ENCODE results near the gene WT1.
A peak's percentile ranks its signal among the peaks of the same experiment; 100 is the strongest.
"Not testable (repeated sequence)": the region's sequence is repeated elsewhere in the genome, so short reads cannot be mapped to it uniquely, and the experiment has no call there.

WT1 gene

DNA sequence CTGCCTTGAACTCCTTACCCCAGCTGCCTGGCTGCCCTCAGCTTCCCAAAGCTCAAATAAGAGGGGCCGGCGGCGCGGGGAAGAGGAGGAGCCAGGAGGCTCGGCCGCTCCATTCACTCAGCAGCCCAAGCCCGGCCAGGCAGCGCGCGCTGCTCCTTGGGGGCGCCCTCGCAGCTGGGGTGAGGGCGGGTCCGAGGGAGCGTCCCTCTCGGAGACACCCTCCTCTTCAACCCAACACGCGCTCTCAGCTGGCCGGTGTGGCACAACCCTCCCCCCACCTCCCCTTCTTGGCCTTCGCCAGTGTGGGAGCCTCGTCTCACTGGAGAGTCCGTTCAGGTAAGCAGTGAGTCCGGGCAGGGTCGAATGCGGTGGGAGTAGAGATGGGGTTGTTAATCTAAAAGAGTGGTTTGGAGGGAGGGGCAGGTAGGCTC lies at the start of gene WT1:
TSS of gene WT1 (minus strand) at position 29 of the 431 bp plus-strand sequence.
- peak; percentile 43 for DNase-seq

GRCh38 chr11:32479291-32479690 lies 44.0 kb upstream of the WT1 start:
- no peak for DNase-seq

- peak; percentile 87 for DNase-seq
These were observed 43.0 kb upstream of the WT1 start for GRCh38 chr11:32478277-32478731.

GRCh38 chr11:32473282-32473909 lies 38.1 kb upstream of the WT1 start:
- DNase-seq: no peak

- DNase-seq: no peak
These were observed 36.9 kb upstream of the WT1 start for GRCh38 chr11:32472226-32472625.

- not testable (repeated sequence) for DNase-seq
These were observed 36.2 kb upstream of the WT1 start for GRCh38 chr11:32471544-32471943.

DNA sequence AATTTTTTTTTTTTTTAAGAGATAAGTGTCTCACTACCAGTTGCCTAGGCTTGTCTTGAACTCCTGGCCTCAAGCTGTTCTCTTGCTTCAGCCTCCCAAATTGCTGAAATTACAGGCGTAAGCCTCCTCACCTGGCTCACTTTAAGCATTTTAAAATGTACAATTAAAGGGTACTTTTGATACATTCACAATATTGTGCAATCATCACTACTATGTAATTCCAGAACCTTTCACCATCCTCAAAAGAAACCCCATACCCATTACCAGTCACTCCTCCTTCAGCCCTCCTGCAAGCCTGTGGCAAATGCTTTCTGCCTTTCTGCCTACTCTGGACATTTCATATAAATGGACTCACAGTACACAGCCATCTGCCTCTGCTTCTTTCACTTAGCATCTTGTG lies 34.5 kb upstream of the WT1 start:
- DNase-seq: no peak

DNA sequence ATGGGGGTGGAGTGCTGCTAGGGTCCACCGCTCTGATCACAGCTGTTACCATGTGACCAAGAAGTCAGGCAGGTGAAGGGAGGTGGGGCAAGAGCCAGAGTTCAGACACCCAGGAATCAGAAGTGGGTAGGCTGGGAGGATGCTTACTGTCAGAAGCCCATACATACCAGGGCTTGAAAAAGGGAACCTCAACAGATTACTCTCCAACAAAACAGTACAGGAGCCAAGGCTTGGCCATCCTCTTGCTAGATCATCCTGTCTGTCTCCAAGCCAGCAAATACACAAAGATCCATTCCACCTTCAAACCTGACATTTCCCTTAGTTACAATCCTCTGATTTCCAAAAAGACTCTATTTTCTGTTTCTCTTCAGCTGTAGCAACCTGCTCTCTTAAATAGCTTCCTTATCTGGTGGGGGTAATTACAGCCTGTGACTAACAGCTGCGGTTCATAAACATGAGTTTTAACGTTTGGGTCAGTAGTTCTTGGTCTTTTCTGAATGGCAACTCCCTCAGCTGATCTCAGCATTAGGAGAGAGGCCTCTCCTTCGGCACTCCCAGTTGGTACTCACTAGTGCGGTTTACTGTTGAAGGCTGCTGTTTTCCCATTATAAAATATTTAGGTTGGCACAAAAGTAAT lies 31.1 kb upstream of the WT1 start:
- DNase-seq: no peak

GRCh38 chr11:32464078-32464477 lies 28.7 kb upstream of the WT1 start:
- no peak for DNase-seq

DNA sequence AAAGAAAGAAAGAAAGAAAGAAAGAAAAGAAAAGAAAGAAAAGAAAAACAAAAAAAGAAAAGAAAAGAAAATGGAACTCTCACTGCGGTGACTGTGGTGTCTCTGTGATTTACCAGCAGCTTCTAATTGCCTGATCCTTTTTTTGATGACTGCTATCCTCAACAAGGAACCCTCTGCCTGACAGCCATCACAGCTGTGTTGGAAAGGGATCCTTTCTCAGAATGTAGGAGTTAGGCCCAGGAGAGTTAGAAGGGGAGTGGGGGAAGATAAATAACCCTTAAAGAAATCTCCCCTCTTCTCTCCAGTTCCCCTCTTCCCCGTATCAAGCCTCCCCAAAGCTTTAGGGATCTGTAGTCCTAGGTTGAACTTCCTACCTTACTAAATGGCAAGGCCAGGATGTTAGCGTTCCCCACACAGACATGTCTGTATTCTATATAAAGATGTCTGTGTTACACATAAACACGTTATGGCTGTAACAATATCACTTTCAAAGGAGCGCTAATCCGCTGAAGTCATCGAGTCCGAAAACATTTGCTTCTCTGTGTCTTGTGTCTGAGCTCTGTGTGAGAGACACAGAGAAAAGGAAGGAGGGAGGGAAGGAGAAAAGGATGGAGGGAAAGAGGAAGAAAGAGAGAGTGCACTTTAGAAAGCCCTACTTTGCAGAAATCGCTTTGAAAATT lies 26.8 kb upstream of the WT1 start:
- no peak for DNase-seq

DNA sequence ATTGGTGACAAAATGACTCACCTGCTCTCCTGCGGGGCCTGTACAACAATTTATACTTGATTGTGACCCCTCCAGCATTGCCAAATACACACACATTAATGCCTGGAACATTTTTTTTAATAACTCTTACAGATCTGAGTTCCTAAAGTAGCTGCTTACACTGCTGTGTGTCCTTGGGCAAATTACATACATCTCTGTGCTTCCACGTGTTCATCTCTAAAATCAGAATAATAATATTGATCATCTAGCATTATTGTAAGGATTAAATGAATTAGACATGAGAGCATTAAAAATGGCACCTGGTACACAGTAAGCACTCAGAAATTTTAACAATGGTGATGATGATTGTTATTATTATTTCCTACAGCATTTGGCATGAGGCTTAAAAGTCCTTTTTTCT lies 21.5 kb upstream of the WT1 start:
- DNase-seq: no peak

GRCh38 chr11:32454993-32455392 lies 19.7 kb upstream of the WT1 start:
- DNase-seq: no peak

DNA sequence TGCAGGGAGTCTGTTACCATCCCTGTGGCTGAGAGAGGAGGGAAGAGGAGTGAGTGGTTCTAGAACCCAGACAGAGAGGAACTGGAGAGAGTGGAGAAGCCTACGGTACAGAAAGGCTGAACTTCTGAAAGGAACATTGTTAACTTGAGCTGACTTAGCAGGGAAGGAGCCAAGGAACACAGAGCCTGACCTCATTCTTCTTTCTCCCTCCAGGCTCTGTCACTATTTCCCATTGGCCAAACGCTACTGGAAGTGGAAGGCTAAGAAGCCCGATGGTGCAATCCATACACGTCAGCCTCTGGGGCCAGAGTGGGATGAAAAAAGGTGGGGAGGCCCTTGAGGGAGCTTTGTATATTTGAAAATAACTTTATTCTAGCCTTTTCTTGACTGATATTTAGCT lies 16.5 kb upstream of the WT1 start:
- no peak for DNase-seq

- no peak for DNase-seq
These were observed 15.0 kb upstream of the WT1 start for GRCh38 chr11:32450372-32450771.

- no peak for DNase-seq
These were observed 12.9 kb upstream of the WT1 start for GRCh38 chr11:32448232-32448631.

DNA sequence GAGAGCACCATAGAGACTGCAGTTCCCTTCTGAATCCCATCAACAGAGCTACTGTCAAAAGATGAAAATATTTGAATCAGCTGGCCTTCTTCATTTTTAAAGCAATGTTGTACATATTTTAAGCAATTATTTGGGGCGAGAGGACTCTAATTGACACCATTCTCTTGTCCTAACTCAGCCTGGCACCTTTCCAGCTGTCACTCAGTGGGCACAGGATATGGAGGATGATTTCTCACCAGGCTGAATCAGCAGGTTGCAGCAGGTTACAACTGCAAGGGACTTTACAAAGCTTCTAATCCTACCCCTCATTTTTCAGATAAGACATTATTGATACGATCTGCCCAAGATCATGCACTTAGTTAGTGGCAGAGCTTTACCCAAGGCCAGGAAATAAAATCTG lies 11.9 kb upstream of the WT1 start:
- DNase-seq: no peak

- no peak for DNase-seq
These were observed 10.9 kb upstream of the WT1 start for GRCh38 chr11:32446227-32446626.

- DNase-seq: no peak
These were observed 8.8 kb upstream of the WT1 start for GRCh38 chr11:32444186-32444585.

GRCh38 chr11:32440916-32441315 lies 5.6 kb upstream of the WT1 start:
- DNase-seq: no peak

DNA sequence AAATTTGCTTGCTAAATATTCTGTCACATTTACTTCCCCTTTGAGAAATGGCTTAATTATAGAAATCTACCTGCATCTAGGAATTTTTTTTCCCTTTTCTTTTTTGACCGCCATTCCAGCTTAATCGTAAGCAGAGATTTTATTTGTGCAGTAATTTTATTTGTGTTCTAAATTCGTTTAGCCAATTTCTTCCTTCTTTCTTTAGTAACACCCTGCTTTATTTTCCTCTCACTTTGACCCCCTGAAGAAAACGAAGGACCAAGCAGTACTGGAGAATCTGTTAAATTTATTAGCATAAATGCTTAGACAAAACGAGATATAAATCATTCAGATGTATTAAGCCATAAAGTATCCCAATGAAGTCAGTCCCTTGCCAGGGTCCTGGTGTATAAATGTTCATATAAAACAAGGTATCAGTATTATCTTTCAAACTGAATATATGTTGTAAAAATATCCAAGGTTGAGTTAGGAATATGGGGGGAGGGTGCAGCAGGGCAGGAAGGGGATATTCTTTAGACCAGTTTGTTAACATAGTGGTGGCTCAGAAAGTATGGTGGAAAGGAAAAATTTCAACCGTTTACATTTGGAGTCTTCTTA lies 5.1 kb upstream of the WT1 start:
- DNase-seq: no peak

DNA sequence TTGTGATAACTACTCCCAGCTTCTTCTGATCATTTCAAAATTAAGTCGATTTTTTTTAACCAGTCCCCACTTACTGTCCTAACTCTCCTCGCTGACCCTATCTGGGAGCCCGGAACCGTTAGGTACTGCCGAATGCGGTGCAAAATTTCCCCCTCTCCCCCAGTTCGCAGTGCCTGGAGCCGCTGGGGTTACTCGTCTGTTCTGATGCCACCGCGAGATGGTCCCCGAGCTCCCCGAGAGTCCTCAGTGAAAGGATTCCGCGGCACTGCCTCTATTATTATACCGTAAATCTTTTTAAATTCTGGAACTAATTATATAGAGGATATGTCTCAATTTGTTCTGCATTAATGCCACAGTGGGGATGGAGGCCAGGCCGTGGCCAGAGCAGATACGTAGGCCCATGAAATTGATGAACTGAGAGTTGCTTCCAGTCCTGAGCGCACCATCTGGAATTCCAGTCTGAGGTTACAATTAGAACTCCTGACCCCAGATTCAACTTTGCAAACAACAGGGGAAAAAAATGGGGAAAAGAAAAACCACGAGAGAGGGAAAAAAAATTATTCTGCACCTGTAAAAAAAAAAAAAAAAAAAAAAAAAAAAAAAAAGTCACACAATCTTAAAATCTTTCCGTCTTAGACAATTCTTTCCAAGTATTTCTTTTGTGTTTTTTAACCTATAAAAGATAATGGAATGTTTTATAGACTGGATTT lies 4.3 kb upstream of the WT1 start:
- DNase-seq: peak; percentile 17

GRCh38 chr11:32438866-32439489 lies 3.6 kb upstream of the WT1 start:
- no peak for DNase-seq

All from NCI-H2171 (cell line).